K562 (cell line): Measurements from ENCODE around the gene CREBL2.
"Not testable (repeated sequence)": the region's sequence is repeated elsewhere in the genome, so short reads cannot be mapped to it uniquely, and the experiment has no call there.

Source experiments
- ATF1 ChIP-seq, 2 experiments: fragments of 450-650 bp in 1 of 2; IDR thresholded peaks; 2 replicates each; pipeline ENCODE4 v1.6.1; 2016; ENCODE audit warnings: missing compliant biosample characterization in 1 of 2, missing genetic modification characterization in 1 of 2
- CTCF ChIP-seq, 3 experiments: IDR thresholded peaks in 2 of 3; conservative IDR thresholded peaks in 1 of 3; 2 replicates each; pipeline ENCODE4 v1.5.1; 2011 to 2012; ENCODE audit warnings: low read length in 3 of 3, mild to moderate bottlenecking in 3 of 3, control low read depth in 2 of 3, improper control_type of control experiment in 1 of 3, inconsistent platforms in 1 of 3, low read depth in 1 of 3, mixed read lengths in 1 of 3, moderate library complexity in 1 of 3; ENCODE audit not compliant: insufficient read depth in 2 of 3
- ELK3 ChIP-seq: fragments of 450-650 bp; formaldehyde crosslinking; IDR thresholded peaks from 2 replicates; pipeline ENCODE4 v1.4.0; 2020; ENCODE audit warnings: mild to moderate bottlenecking
- ETV5 ChIP-seq: sonication (generic); formaldehyde crosslinking; IDR thresholded peaks from 2 replicates; pipeline ENCODE4 v1.4.0; 2020; ENCODE audit warnings: low read depth, mild to moderate bottlenecking, missing genetic modification reagents
- POLR2A ChIP-seq: fragments of 450-650 bp; conservative IDR thresholded peaks from 2 replicates; pipeline ENCODE4 v1.6.1; 2016
- POLR2AphosphoS5 ChIP-seq: IDR thresholded peaks from 2 replicates; pipeline ENCODE4 v1.6.1; 2011; ENCODE audit warnings: mild to moderate bottlenecking, low read depth, low read length, moderate library complexity; ENCODE audit not compliant: control insufficient read depth, insufficient read depth
- RAD21 ChIP-seq, 2 experiments: fragments of 250-450 bp in 1 of 2; fragments of 450-650 bp in 1 of 2; sonication (Bioruptor Pico) in 1 of 2; formaldehyde crosslinking in 1 of 2; IDR thresholded peaks in 1 of 2; conservative IDR thresholded peaks in 1 of 2; 2 replicates each; pipeline versions ENCODE4 v1.4.0 to v1.8.0; 2020 to 2022; ENCODE audit warnings: mild to moderate bottlenecking in 2 of 2, moderate library complexity in 1 of 2
- ZBTB43 ChIP-seq: sonication (generic); formaldehyde crosslinking; IDR thresholded peaks from 2 replicates; pipeline ENCODE4 v1.8.0; 2023; ENCODE audit warnings: mild to moderate bottlenecking, missing genetic modification reagents
- ZNF253 ChIP-seq: fragments of 250-450 bp; sonication (Bioruptor Pico); conservative IDR thresholded peaks from 2 replicates; pipeline ENCODE4 v1.6.1; 2021; ENCODE audit warnings: mild to moderate bottlenecking

GRCh38 chr12:12580716-12581115 lies 31.0 kb upstream of the CREBL2 start:
- not testable (repeated sequence) for TF ChIP-seq ZBTB43 (CRISPR knock-in tag); ELK3 (CRISPR knock-in tag); ATF1 (CRISPR knock-in tag; IDR thresholded peaks at IDR 0.05); ATF1 (tag; IDR thresholded peaks at IDR 0.05); ETV5 (CRISPR knock-in tag); POLR2AphosphoS5; POLR2A; CTCF (IDR thresholded peaks at IDR 0.05 in 2 of 3, conservative IDR thresholded peaks at IDR 0.05 in 1 of 3; ENCODE audit: insufficient read depth in 2 of 3, low read depth in 1 of 3, low read length in 3 of 3); ZNF253 (CRISPR knock-in tag); RAD21 (CRISPR knock-in tag; conservative IDR thresholded peaks at IDR 0.05 in 1 of 2, IDR thresholded peaks at IDR 0.05 in 1 of 2)
